Cerebellar nuclear complex (tissue), 1 donor: ENCODE measurements around the gene USH2A.

Experiments
- DNase-seq, 2 experiments: peaks; one replicate each; lab custom pipeline; 2025; lab: John Stamatoyannopoulos, UW

Gene USH2A

DNA sequence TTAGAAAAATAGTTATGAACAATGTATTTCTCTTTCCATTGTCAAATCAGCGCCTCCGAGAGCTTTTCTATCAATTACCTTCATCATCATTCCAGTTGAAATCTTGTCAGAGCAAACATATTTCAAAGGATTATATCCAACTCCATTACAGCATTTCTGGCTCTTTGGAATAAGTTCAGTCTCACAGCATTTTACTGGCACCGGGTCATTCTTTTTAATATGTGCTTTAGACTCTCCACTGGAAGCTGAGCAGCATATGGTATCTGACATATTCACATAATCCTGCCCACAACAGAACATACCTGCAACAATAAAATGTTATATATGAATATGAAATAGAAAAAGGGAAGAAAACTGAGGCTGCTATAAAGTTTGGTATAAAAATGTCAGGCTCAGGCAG, 633.3 kb downstream of the USH2A start:
- DNase-seq = no peak

DNA sequence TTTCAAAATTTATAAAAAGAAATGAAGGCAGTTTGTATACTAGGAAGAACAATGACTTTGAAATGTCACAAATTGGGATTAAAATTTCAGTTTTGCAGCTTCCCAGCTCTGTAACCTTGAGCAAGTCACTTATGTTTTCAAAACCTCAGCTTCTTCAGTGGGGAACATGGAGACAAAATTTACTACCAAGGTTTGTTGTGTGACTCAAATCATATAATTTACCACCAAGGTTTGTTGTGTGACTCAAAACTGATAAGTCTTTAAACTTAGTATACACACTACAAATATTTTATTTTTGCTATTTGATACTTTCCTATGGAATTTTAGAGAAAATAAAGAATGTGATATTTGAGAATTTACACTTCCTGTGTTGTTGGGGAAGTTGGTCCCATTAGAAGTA, 636.3 kb downstream of the USH2A start:
- no peak for DNase-seq

GRCh38 chr1:215780641-215781040, 642.6 kb downstream of the USH2A start:
- DNase-seq = no peak

- DNase-seq = no peak
Measured at GRCh38 chr1:215780139-215780538, 643.1 kb downstream of the USH2A start.

DNA sequence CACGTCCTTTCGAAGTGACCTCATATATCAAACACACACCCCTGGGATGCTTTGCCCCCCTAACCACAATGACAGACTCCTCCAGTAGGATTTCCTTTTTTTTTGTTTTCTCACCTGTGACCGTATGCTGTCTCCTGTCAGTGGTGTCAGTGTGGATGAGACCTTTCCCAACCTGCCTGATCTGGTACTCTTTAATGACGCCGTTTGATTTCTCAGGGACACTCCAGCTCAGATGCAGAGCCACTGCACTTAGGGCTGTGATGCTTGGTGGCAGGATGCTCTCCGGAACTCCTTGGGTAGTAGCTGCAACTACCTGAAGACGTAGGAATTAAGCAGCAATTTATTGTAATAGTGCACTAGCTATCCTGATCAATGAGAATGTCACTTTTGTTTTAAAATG, 643.5 kb downstream of the USH2A start:
- no peak for DNase-seq

- no peak for DNase-seq
Measured at GRCh38 chr1:215777370-215777925, 645.8 kb downstream of the USH2A start.

- no peak for DNase-seq
Measured at GRCh38 chr1:215776336-215776735, 646.9 kb downstream of the USH2A start.

DNA sequence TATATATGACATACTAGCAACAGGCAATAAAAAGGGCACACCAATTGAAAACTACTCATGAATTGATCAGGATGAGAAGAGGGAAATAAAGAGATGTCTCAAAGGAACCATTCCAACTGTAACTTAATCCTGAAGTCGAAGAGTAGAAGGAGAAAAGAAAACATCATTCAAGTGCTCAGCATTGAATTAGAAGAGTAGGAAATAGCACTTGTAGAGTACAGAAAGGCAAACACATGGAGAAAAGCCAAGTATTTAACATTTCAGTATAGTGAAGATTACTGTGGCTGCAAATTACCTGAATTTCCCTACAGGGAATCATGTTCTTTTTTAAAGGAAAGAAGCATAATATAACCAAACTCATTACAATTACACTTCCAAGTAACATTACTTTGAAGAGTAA, 651.1 kb downstream of the USH2A start:
- DNase-seq = no peak

DNA sequence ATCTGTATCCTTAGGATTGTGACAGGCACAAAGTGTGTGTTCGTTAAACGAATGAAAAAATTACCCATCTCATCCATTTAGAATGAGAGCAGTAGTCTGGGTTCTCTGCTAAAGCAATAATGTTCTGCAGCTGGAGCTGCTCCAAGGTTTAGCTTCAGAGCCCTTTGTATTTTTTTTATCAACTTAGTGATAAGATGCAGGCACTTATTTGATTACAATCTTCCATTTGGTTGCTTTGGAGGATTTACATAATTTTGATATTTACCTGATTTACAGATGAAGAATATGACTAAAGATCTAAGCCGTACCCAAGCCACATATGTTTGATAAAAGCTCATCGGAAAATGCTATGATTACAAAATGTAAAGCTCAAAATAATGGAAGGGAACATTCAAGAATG, 654.9 kb downstream of the USH2A start:
- DNase-seq = no peak

DNA sequence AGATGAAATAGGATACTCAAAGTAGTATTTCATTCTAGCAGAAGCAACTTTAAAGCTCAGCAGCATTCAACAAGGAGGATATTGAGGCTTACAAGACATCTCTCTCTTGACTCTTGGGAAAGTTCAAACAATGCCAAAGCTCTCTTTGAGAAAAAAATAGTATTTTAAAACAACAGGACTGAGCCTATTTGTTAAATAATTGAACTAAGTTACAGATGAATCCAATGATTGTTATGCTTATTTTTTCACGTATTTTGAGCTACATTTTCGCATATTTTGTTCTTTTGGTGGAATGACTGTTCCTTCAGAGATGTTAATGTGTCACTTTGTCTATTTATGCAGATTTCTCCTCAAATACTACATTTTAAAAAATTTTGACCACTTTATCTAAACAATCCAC, 655.5 kb downstream of the USH2A start:
- no peak for DNase-seq

GRCh38 chr1:215766521-215766920, 656.7 kb downstream of the USH2A start:
- DNase-seq = no peak

DNA sequence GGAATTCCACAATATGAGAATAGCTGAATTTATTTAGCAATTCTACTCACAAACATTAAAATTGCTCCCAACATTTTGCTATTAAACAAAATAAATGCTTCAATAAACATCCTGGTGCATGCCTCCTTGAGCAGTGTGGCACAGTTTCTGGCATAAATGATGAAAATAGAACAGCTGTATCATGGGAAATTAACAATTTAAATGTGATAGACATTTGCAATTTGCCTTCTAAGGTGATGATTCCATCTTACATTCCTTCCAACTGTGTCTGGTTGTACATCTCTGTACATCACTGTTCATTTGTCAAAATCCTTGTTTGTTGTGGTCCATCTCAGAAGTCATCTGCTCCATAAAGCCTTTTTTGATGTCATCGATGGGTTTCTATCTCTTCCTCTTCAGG, 657.4 kb downstream of the USH2A start:
- DNase-seq = no peak

DNA sequence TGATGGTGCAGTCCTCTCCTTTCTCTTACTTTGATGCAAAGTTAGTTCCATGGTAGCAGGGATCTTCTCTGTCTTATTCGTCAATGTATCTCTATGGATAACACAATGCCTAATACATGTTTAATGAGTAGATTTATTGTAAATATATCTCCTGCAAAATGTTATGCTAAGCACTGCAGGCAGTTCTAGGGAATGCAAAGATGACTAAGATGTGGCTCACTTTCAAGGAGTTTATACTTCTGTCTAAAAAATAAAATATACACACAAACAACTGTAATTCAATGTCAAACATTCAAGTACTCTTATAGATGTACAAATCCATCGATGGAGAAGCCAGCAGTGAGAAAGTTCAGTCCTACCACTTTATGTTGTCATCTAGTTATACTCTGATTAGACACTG, 661.8 kb downstream of the USH2A start:
- no peak for DNase-seq

DNA sequence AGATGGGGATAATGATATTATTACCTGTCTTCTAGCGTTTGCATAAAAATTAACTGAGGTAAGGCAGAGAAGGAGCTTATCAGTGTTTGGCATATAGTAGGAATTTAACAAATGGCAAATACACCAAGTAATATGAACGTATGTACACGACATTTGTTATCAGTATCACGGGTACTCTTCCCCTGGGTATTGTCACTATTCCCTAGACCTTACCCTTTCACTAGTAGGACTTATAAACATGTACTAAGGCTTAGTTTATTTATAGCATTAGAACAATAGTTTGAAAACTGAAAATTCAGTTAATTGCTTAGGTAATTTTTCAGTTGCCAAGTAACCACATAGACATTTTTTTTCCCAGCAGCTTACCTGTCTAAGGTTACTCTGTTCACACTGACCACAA, 669.1 kb downstream of the USH2A start:
- no peak for DNase-seq

DNA sequence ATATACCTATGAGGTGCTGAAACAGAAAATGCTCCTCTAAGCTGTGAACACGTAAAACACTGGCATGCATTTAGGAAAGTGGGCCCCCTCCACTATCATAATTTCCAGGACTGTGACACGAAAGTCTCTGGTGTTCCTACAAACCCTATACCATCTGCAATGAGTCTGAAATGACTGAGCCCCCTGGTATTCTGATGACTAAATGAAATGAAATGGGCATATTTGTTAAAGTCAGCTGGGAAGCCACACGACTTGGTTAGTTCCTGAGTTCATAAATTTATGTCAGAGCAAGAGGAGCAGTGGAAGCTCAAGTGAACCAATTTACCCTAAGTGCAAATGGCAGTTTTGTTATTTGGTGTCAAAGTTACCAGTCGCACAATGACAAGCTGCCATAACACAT, 673.8 kb downstream of the USH2A start:
- DNase-seq = no peak

DNA sequence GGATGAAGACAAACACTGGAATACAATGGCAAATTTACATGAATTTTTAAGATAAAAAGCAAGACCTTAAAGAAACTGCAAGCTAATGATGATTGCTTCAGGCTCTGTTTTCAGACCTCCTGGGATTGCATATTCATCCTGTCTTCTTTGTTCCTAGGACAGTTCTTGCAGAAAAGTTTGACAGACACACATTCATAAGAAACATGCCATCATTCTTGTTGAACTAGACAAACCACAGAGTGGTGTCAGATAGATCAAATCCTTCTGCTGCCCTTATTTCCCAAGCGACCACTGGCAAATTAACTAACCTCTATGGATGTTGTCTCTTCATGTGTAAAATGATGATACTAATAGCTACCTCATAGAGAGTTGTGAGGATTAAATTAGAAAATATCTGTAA, 674.8 kb downstream of the USH2A start:
- DNase-seq = no peak

GRCh38 chr1:215744419-215744818, 678.8 kb downstream of the USH2A start:
- DNase-seq = no peak

DNA sequence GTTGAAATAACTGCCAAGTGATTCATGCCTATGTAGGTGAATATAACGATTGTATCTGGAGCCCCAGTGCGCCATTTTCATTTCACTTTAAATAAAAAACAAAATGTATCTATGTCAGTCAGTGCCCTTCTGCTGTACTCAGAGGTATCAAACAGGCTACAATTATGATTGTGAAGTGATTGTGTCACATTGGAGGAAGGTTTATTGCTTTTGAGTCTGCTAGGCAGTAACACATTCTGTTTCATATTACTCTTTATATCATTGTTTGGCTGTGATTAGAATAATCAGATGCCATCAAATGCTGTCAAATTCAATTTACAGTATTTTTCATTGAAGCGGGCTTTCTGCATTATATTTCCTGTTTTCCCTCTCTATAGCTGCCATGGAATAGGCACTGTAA, 684.2 kb downstream of the USH2A start:
- DNase-seq = no peak

- DNase-seq = no peak
Measured at GRCh38 chr1:215731699-215732098, 691.5 kb downstream of the USH2A start.

DNA sequence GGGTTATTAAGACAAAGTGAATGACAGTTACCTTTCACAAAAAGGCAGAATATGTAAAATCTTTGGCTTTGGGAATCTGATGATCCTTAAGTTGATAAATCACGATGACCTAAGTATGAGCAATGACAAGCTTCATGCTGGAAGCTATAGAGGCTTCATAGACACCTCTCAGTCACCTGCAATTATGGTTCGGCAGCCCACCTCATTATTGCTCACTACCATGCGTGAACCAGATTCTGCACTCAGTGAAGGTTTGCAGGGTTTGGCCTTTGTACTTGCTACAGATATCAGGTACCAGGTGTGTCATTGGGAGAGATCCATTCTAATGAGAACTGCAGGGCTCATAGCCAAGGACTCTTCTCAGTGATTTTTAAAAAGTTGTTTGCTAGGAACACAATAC, 692.6 kb downstream of the USH2A start:
- no peak for DNase-seq

- DNase-seq = no peak
Measured at GRCh38 chr1:215728169-215728568, 695.1 kb downstream of the USH2A start.

DNA sequence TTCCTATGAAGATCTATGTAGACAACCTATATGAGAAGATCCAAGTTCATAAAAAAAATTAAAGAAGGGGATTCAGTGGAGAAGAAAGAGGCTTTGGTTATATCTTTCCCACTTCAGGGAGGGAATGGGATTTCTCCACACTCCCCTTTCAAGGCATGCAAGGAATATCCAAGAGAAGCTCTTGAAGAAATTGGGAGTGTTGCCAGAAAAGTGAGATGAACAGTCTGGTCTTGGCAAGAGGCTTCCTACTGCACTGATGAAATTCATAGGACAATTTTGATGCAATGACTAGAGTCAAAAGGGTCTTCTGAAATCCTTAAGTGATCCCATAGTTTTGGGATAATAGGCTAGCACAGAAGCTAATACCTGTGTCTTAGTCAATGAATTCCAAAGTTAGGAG, 703.1 kb downstream of the USH2A start:
- no peak for DNase-seq

DNA sequence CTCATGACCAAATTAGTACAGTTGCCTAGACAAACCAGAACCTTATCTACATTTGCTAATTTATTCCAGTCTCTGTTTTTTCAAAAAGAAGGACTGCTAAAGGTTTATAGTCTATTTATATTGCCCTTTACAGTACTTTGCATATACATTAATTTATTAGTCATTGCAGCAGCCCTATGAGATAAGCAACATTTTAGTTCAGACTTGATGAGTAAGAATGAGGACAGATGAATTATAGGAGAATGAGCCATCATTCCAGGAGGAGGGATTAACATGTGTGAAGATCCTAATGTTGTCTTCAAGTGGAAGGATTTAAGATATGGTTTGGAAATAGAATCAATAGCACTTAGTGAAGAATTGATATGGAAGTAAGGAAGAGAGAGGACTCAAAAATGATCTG, 703.7 kb downstream of the USH2A start:
- DNase-seq = no peak

DNA sequence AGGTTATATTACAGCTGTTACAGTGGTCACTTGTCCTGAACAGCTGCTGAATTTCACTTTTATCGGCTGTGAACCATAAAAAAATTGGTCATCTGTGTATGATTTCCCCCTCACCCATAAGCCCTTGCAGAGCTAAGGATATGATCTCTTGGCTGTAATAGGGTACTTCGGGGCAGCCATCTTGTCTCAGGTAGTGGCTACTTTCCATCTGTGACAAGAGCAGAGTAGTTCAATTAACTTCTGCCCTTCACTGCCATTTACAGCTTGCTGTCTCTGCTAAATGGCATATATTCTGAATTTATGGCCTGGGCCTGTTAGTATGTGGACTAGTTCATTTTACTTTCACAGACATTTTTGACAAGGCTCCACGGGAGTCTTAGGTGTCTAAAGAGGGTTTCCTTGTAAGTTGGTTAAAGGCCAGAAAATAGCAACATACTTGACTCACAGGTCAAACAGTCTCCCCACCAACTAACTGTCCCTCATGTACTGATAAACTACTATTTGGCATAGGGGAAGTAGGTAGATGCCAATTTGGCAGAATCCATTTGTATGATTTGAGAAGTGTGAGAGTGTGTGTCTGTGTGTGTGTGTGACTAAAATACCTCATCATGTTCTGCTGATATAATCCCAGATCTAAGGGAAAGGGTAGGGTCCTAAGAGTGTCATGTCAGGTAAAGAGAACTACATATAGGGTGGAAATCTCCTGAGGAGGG, 704.5 kb downstream of the USH2A start:
- no peak for DNase-seq
